ENCODE results near the gene RSPH9.

RSPH9 gene

GRCh38 chr6:43610431-43610830, 34.4 kb upstream of the RSPH9 start:
- Histone ChIP-seq H3K9ac (ENCODE audit: insufficient read length, low read depth) (no peak overlapping the region), H3K4me3 (ENCODE audit: insufficient read length, low read depth) (no peak overlapping the region), H3K9me3 (ENCODE audit: insufficient read depth, low read length) (no peaks in the 10 kb centered on the region), H3K36me3 (ENCODE audit: insufficient read depth, insufficient read length, low read length) (peaks cover 28% of the 10 kb centered on the region), H3K27me3 (ENCODE audit: insufficient read depth, insufficient read length) (no peaks in the 10 kb centered on the region), H3K4me1 (ENCODE audit: insufficient read depth, insufficient read length) (no peaks in the 10 kb centered on the region)
- DNase-seq (ENCODE audit: low read depth, low spot score), result no peak
- TF ChIP-seq YY1 (IDR thresholded peaks at IDR 0.05; ENCODE audit: insufficient read depth, insufficient read length) (no peak), ZNF274 (IDR thresholded peaks at IDR 0.05; ENCODE audit: low read depth, low read length) (no peak), SUZ12 (IDR thresholded peaks at IDR 0.05; ENCODE audit: extremely low read depth, insufficient read depth, insufficient read length) (no peak)

- Histone ChIP-seq H3K4me1 (ENCODE audit: insufficient read depth, insufficient read length) (no peaks in the 10 kb centered on the region), H3K9ac (ENCODE audit: insufficient read length, low read depth) (no peak overlapping the region), H3K4me3 (ENCODE audit: insufficient read length, low read depth) (no peak overlapping the region), H3K9me3 (ENCODE audit: insufficient read depth, low read length) (no peaks in the 10 kb centered on the region), H3K36me3 (ENCODE audit: insufficient read depth, insufficient read length, low read length) (peaks cover 31% of the 10 kb centered on the region), H3K27me3 (ENCODE audit: insufficient read depth, insufficient read length) (no peaks in the 10 kb centered on the region)
- TF ChIP-seq SUZ12 (IDR thresholded peaks at IDR 0.05; ENCODE audit: extremely low read depth, insufficient read depth, insufficient read length), result no peak
- TF ChIP-seq YY1 (IDR thresholded peaks at IDR 0.05; ENCODE audit: insufficient read depth, insufficient read length), result no peak
- TF ChIP-seq ZNF274 (IDR thresholded peaks at IDR 0.05; ENCODE audit: low read depth, low read length), result no peak
- DNase-seq (ENCODE audit: low read depth, low spot score), result no peak
Measured at GRCh38 chr6:43613721-43614395, 31.0 kb upstream of the RSPH9 start.

GRCh38 chr6:43614396-43614730, 30.5 kb upstream of the RSPH9 start:
- H3K4me1 ChIP-seq (ENCODE audit: insufficient read depth, insufficient read length), result no peaks in the 10 kb centered on the region
- no peak for TF ChIP-seq ZNF274 (IDR thresholded peaks at IDR 0.05; ENCODE audit: low read depth, low read length)
- TF ChIP-seq YY1 (IDR thresholded peaks at IDR 0.05; ENCODE audit: insufficient read depth, insufficient read length), result no peak
- TF ChIP-seq SUZ12 (IDR thresholded peaks at IDR 0.05; ENCODE audit: extremely low read depth, insufficient read depth, insufficient read length), result no peak
- no peak for DNase-seq (ENCODE audit: low read depth, low spot score)
- H3K9ac ChIP-seq (ENCODE audit: insufficient read length, low read depth), result no peak overlapping the region
- H3K4me3 ChIP-seq (ENCODE audit: insufficient read length, low read depth), result no peak overlapping the region
- no peaks in the 10 kb centered on the region for H3K9me3 ChIP-seq (ENCODE audit: insufficient read depth, low read length)
- H3K36me3 ChIP-seq (ENCODE audit: insufficient read depth, insufficient read length, low read length), result peaks cover 31% of the 10 kb centered on the region
- no peaks in the 10 kb centered on the region for H3K27me3 ChIP-seq (ENCODE audit: insufficient read depth, insufficient read length)

GRCh38 chr6:43616725-43617472, 27.9 kb upstream of the RSPH9 start:
- no peak for DNase-seq (ENCODE audit: low read depth, low spot score)
- H3K4me3 ChIP-seq (ENCODE audit: insufficient read length, low read depth), result no peak overlapping the region
- H3K9ac ChIP-seq (ENCODE audit: insufficient read length, low read depth), result no peak overlapping the region
- no peaks in the 10 kb centered on the region for H3K4me1 ChIP-seq (ENCODE audit: insufficient read depth, insufficient read length)
- TF ChIP-seq SUZ12 (IDR thresholded peaks at IDR 0.05; ENCODE audit: extremely low read depth, insufficient read depth, insufficient read length) (no peak), ZNF274 (IDR thresholded peaks at IDR 0.05; ENCODE audit: low read depth, low read length) (no peak), YY1 (IDR thresholded peaks at IDR 0.05; ENCODE audit: insufficient read depth, insufficient read length) (no peak)
- H3K36me3 ChIP-seq (ENCODE audit: insufficient read depth, insufficient read length, low read length), result peaks cover 39% of the 10 kb centered on the region
- H3K9me3 ChIP-seq (ENCODE audit: insufficient read depth, low read length), result no peaks in the 10 kb centered on the region
- H3K27me3 ChIP-seq (ENCODE audit: insufficient read depth, insufficient read length), result no peaks in the 10 kb centered on the region

- H3K9me3 ChIP-seq (ENCODE audit: insufficient read depth, low read length), result no peaks in the 10 kb centered on the region
- no peak for TF ChIP-seq ZNF274 (IDR thresholded peaks at IDR 0.05; ENCODE audit: low read depth, low read length)
- no peak for TF ChIP-seq SUZ12 (IDR thresholded peaks at IDR 0.05; ENCODE audit: extremely low read depth, insufficient read depth, insufficient read length)
- no peak for TF ChIP-seq YY1 (IDR thresholded peaks at IDR 0.05; ENCODE audit: insufficient read depth, insufficient read length)
- H3K4me3 ChIP-seq (ENCODE audit: insufficient read length, low read depth), result no peak overlapping the region
- H3K9ac ChIP-seq (ENCODE audit: insufficient read length, low read depth), result no peak overlapping the region
- no peaks in the 10 kb centered on the region for H3K4me1 ChIP-seq (ENCODE audit: insufficient read depth, insufficient read length)
- H3K27me3 ChIP-seq (ENCODE audit: insufficient read depth, insufficient read length), result no peaks in the 10 kb centered on the region
- no peak for DNase-seq (ENCODE audit: low read depth, low spot score)
- H3K36me3 ChIP-seq (ENCODE audit: insufficient read depth, insufficient read length, low read length), result peaks cover 69% of the 10 kb centered on the region
Measured at GRCh38 chr6:43621078-43621835, 23.6 kb upstream of the RSPH9 start.

GRCh38 chr6:43621836-43622180, 23.0 kb upstream of the RSPH9 start:
- TF ChIP-seq SUZ12 (IDR thresholded peaks at IDR 0.05; ENCODE audit: extremely low read depth, insufficient read depth, insufficient read length) (no peak), ZNF274 (IDR thresholded peaks at IDR 0.05; ENCODE audit: low read depth, low read length) (no peak), YY1 (IDR thresholded peaks at IDR 0.05; ENCODE audit: insufficient read depth, insufficient read length) (no peak)
- Histone ChIP-seq H3K36me3 (ENCODE audit: insufficient read depth, insufficient read length, low read length) (peaks cover 69% of the 10 kb centered on the region), H3K4me1 (ENCODE audit: insufficient read depth, insufficient read length) (no peaks in the 10 kb centered on the region), H3K9ac (ENCODE audit: insufficient read length, low read depth) (no peak overlapping the region), H3K27me3 (ENCODE audit: insufficient read depth, insufficient read length) (no peaks in the 10 kb centered on the region), H3K4me3 (ENCODE audit: insufficient read length, low read depth) (no peak overlapping the region), H3K9me3 (ENCODE audit: insufficient read depth, low read length) (no peaks in the 10 kb centered on the region)
- DNase-seq (ENCODE audit: low read depth, low spot score), result no peak

GRCh38 chr6:43622541-43622940, 22.3 kb upstream of the RSPH9 start:
- no peak for DNase-seq (ENCODE audit: low read depth, low spot score)
- H3K4me1 ChIP-seq (ENCODE audit: insufficient read depth, insufficient read length), result no peaks in the 10 kb centered on the region
- H3K27me3 ChIP-seq (ENCODE audit: insufficient read depth, insufficient read length), result no peaks in the 10 kb centered on the region
- no peaks in the 10 kb centered on the region for H3K9me3 ChIP-seq (ENCODE audit: insufficient read depth, low read length)
- no peak overlapping the region for H3K9ac ChIP-seq (ENCODE audit: insufficient read length, low read depth)
- TF ChIP-seq ZNF274 (IDR thresholded peaks at IDR 0.05; ENCODE audit: low read depth, low read length) (no peak), YY1 (IDR thresholded peaks at IDR 0.05; ENCODE audit: insufficient read depth, insufficient read length) (no peak), SUZ12 (IDR thresholded peaks at IDR 0.05; ENCODE audit: extremely low read depth, insufficient read depth, insufficient read length) (no peak)
- H3K36me3 ChIP-seq (ENCODE audit: insufficient read depth, insufficient read length, low read length), result peaks cover 77% of the 10 kb centered on the region
- H3K4me3 ChIP-seq (ENCODE audit: insufficient read length, low read depth), result no peak overlapping the region
